SU-DHL-6 (cell line): ENCODE results near the gene TSPAN10.
A peak's percentile ranks its signal among the peaks of the same experiment; 100 is the strongest.
"Not testable (repeated sequence)": the region's sequence is repeated elsewhere in the genome, so short reads cannot be mapped to it uniquely, and the experiment has no call there.

Experiments
- H2AFZ ChIP-seq: fragments of 200-600 bp; sonication (generic); 2 replicates; pipeline ENCODE4 v1.6.1; 2014; ENCODE audit warnings: low read depth, mild to moderate bottlenecking, moderate library complexity, mixed read lengths, antibody characterized with exemption, low read length; ENCODE audit not compliant: severe bottlenecking
- H3F3A ChIP-seq: fragments of 200-600 bp; shearing (Covaris generic); 2 replicates; pipeline ENCODE4 v1.6.0; 2016; ENCODE audit warnings: antibody characterized with exemption, mild to moderate bottlenecking; ENCODE audit not compliant: insufficient read depth
- H3K27ac ChIP-seq: fragments of 200-600 bp; sonication (generic); 2 replicates; pipeline ENCODE4 v1.5.1; 2016; ENCODE audit warnings: low read depth, mild to moderate bottlenecking, low read length, moderate library complexity, mixed read lengths
- H3K27me3 ChIP-seq: fragments of 200-600 bp; sonication (generic), shearing (Covaris generic); 2 replicates; pipeline ENCODE4 v1.6.0; 2014; ENCODE audit warnings: mild to moderate bottlenecking, low read length
- H3K36me3 ChIP-seq: fragments of 200-600 bp; sonication (generic); 2 replicates; pipeline ENCODE4 v1.6.1; 2014; ENCODE audit warnings: mild to moderate bottlenecking, low read length, mixed read lengths
- H3K4me2 ChIP-seq: fragments of 300-600, 200-600 bp; shearing (Covaris generic), sonication (generic); 2 replicates; pipeline ENCODE4 v1.6.0; 2014; ENCODE audit warnings: low read length, low read depth, mild to moderate bottlenecking; ENCODE audit not compliant: poor library complexity, severe bottlenecking
- H3K4me3 ChIP-seq: fragments of 200-600 bp; sonication (generic); 2 replicates; pipeline ENCODE4 v1.5.1; 2014; ENCODE audit warnings: antibody characterized with exemption, low read length, mild to moderate bottlenecking, mixed read lengths; ENCODE audit not compliant: insufficient read depth, poor library complexity, severe bottlenecking
- H3K79me2 ChIP-seq: fragments of 200-600 bp; sonication (generic); 2 replicates; pipeline ENCODE4 v1.6.1; 2014; ENCODE audit warnings: mild to moderate bottlenecking, low read length, moderate library complexity; ENCODE audit not compliant: insufficient read depth
- H3K9ac ChIP-seq: fragments of 200-600 bp; sonication (generic); 2 replicates; pipeline ENCODE4 v1.7.0; 2014; ENCODE audit warnings: mild to moderate bottlenecking, low read length
- H3K9me2 ChIP-seq: fragments of 200-600 bp; sonication (generic); replicated peaks from 2 replicates; pipeline ENCODE4 v1.6.1; 2014; ENCODE audit warnings: low read length; ENCODE audit not compliant: insufficient read depth
- H3K9me3 ChIP-seq: fragments of 200-600 bp; sonication (generic); 2 replicates; pipeline ENCODE4 v1.6.1; 2014; ENCODE audit warnings: low read length, mixed read lengths; ENCODE audit not compliant: insufficient read depth
- H4K20me1 ChIP-seq: fragments of 200-600 bp; sonication (generic); 2 replicates; pipeline ENCODE4 v1.6.1; 2014; ENCODE audit warnings: low read depth, mild to moderate bottlenecking, antibody characterized with exemption, low read length, moderate library complexity, mixed read lengths
- EZH2phosphoT487 ChIP-seq: fragments of 200-600 bp; sonication (generic), shearing (Covaris generic); conservative IDR thresholded peaks from 2 replicates; pipeline ENCODE4 v1.6.1; 2018; ENCODE audit warnings: mild to moderate bottlenecking, antibody characterized with exemption, low read length, moderate library complexity, mixed read lengths
- TF ChIP-seq, protein P1 (sequence below): fragments of 200-600 bp; sonication (generic); IDR thresholded peaks from one replicate; pipeline ENCODE4 v1.5.1; 2017; ENCODE audit warnings: antibody characterized with exemption, mild to moderate bottlenecking, low read length, moderate library complexity; ENCODE audit not compliant: insufficient read depth, poor library complexity, severe bottlenecking

Gene TSPAN10

DNA sequence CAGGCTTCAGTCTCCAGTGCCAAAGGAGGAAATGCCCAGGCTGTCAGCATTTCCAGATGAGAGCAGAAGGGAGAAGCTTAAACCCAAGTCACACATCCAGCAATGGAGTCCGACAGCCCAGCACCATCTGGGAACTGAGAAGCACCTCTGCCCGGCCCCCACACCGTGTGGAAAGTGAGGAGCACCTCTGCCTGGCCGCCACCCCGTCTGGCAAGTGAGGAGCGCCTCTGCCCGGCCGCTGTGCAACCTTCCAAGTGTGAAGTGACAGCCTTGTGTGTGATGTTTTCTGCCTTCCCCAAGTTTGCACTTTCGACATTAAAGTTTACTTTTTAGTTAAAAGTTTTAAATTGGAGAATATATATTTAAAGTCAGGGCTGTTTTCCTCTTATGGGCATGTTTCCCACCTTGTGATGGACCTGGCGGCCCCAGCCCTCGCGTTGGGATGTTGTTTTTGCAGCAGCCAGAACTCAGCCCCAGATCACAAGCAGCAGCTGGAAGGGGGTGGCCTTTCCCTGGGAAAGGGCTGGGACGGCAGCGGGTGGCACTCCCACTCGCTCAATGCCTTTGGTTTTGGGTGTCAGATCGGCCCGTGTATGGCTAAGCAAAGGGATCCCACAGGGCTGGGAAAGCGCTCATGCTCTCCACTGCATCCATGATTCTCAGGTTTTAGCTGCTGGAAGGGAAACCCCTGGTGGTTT is 36.7 kb downstream of the TSPAN10 start:
- H3K36me3 ChIP-seq: peaks cover 6% of the 10 kb centered on the region; the same call in 1 of the 2 replicates
- no peak for TF ChIP-seq EZH2phosphoT487
- TF ChIP-seq, protein P1, sequence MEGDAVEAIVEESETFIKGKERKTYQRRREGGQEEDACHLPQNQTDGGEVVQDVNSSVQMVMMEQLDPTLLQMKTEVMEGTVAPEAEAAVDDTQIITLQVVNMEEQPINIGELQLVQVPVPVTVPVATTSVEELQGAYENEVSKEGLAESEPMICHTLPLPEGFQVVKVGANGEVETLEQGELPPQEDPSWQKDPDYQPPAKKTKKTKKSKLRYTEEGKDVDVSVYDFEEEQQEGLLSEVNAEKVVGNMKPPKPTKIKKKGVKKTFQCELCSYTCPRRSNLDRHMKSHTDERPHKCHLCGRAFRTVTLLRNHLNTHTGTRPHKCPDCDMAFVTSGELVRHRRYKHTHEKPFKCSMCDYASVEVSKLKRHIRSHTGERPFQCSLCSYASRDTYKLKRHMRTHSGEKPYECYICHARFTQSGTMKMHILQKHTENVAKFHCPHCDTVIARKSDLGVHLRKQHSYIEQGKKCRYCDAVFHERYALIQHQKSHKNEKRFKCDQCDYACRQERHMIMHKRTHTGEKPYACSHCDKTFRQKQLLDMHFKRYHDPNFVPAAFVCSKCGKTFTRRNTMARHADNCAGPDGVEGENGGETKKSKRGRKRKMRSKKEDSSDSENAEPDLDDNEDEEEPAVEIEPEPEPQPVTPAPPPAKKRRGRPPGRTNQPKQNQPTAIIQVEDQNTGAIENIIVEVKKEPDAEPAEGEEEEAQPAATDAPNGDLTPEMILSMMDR: no peak
- no peaks in the 10 kb centered on the region; the same call in 1 of the 2 replicates for H3F3A ChIP-seq
- no peaks in the 10 kb centered on the region for H3K9me3 ChIP-seq
- H3K9me2 ChIP-seq: no peaks in the 10 kb centered on the region
- H3K4me3 ChIP-seq: no peak overlapping the region
- H3K27ac ChIP-seq: no peak overlapping the region
- H3K9ac ChIP-seq: no peak overlapping the region
- H2AFZ ChIP-seq: no peak overlapping the region
- H3K27me3 ChIP-seq: no peaks in the 10 kb centered on the region
- peaks cover 2% of the 10 kb centered on the region; the same call in 1 of the 2 replicates for H3K79me2 ChIP-seq
- H3K4me2 ChIP-seq: no peak overlapping the region
- no peaks in the 10 kb centered on the region for H4K20me1 ChIP-seq

DNA sequence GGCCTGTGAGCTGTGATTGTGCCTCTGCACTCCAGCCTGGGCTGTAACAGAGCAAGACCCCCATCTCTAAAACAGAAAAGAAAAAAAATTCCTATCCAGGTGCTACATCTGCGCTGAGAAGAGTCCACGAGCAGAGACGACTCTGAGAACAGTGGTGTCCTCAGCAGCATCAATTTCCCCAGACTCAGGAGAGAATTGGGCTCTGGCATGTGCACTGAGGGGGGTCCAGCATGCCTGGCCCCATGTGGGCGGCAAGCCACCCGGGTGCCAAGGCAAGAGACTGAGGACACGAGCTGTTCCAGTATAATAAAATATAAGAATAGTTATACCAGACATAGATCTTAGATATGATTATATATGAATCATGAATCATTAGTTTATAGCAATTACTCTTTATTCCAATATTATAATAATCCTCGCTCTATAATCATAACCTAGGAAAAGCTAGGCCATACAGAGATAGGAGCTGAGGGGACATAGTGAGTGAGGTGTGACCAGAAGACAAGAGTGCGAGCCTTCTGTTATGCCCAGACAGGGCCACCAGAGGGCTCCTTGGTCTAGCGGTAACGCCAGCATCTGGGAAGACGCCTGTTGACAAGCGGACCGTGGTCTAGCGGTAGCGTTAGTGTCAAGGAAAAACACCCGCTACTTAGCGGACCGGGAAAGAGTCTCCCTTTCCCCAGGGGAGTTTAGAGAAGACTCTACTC is 38.7 kb downstream of the TSPAN10 start:
- not testable (repeated sequence) for H3K27me3 ChIP-seq, H4K20me1 ChIP-seq, H3K4me3 ChIP-seq, H3K9me2 ChIP-seq, H3K27ac ChIP-seq, H2AFZ ChIP-seq, H3K79me2 ChIP-seq, H3K9me3 ChIP-seq, H3K4me2 ChIP-seq, H3F3A ChIP-seq, H3K36me3 ChIP-seq, H3K9ac ChIP-seq
- TF ChIP-seq, protein P1: peak; percentile 9

DNA sequence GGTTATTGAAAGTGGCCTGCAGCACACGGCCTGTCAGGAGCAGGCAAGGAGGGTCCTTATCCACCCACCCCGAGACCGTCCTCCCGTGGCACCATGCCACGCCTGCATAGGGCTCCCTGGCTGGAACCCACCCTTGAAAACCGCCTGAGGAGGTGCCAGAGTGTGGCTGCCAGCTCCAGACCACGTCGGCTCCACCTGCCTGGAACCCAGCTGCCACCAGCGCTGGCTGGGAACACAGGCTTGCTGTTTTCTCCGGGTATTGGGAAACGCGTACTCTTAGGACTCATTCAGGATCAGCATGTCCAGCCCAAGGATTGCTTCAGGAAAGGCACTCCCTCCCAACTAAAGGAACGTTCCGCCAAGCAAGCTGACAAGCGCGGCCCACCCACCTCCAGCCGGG is 39.9 kb downstream of the TSPAN10 start:
- H3F3A ChIP-seq: no peaks in the 10 kb centered on the region; the same call in 1 of the 2 replicates
- H4K20me1 ChIP-seq: no peaks in the 10 kb centered on the region
- H3K9me2 ChIP-seq: no peaks in the 10 kb centered on the region
- H3K9ac ChIP-seq: no peak overlapping the region
- no peak overlapping the region for H2AFZ ChIP-seq
- no peaks in the 10 kb centered on the region for H3K27me3 ChIP-seq
- H3K4me2 ChIP-seq: no peak overlapping the region
- TF ChIP-seq EZH2phosphoT487: no peak
- TF ChIP-seq, protein P1: no peak
- no peaks in the 10 kb centered on the region for H3K36me3 ChIP-seq
- no peaks in the 10 kb centered on the region for H3K9me3 ChIP-seq
- H3K4me3 ChIP-seq: no peak overlapping the region
- peaks cover 5% of the 10 kb centered on the region; the same call in 1 of the 2 replicates for H3K79me2 ChIP-seq
- H3K27ac ChIP-seq: no peak overlapping the region
